HG02973 (cell line): ENCODE data around the gene CENPW.

Source experiments
- ATAC-seq: cut with Tn5 transposase; IDR thresholded peaks from one replicate; pipeline ENCODE4 v1.9.1; 2021; ENCODE audit warnings: moderate library complexity; ENCODE audit not compliant: unreplicated experiment

CENPW gene

DNA sequence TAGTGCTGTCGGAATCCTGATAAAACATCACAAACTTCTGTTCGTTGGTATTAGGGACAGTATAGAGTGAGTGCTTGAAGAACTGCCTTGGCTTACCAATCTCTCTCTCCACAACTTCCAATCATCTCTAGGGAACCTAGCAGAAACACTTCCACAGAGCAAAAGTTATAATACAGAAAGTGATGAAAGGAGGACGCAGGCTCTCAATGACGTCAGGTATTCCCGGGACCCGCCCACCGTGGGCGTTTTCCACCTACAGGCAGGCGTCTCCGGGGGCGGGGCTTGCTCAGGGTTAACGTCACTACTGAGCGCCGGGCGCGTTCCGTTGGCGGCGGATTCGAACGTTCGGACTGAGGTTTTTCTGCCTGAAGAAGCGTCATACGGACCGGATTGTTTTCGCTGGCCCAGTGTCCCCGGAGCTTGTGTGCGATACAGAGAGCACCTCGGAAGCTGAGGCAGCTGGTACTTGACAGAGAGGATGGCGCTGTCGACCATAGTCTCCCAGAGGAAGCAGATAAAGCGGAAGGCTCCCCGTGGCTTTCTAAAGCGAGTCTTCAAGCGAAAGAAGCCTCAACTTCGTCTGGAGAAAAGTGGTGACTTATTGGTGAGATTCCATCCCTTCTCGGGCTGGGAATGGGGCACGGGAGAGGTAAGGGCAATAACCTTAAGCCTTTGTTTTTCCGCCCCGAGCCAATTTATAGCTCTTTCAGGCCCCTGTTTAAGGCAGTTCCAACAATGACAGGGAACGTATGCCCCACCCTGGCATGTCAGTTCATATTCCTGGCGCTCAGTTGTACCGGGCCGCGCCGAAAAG, at the start of gene CENPW:
Gene CENPW (plus strand): TSS at position 320 of the 814 bp plus-strand sequence. CDS start 159 bp downstream, at position 479.
- peak; percentile 86 for ATAC-seq

GRCh38 chr6:126293891-126294524, 45.9 kb upstream of the CENPW start:
- no peak for ATAC-seq

- no peak for ATAC-seq
Observed at GRCh38 chr6:126300126-126300525, 39.8 kb upstream of the CENPW start.

GRCh38 chr6:126300735-126301134, 39.2 kb upstream of the CENPW start:
- peak; percentile 94 for ATAC-seq

DNA sequence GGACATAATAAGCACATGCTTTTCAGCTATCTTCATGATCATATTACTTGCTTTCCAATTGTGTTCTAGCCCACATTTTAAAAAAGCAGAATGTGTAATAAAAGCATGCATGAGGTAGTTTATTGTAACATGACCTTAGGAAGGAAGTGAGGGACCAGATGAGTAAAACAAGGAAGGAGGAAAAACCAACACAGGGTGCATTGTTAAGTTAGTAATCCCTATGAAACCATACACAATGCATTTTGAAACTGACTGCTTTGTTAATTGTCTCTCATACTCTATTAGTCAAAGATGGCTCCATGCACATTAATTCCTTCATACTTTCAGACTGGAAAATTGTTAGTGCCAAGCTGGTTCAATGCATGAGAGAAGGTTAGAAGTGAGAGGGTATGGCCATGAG, 37.7 kb upstream of the CENPW start:
- no peak for ATAC-seq

DNA sequence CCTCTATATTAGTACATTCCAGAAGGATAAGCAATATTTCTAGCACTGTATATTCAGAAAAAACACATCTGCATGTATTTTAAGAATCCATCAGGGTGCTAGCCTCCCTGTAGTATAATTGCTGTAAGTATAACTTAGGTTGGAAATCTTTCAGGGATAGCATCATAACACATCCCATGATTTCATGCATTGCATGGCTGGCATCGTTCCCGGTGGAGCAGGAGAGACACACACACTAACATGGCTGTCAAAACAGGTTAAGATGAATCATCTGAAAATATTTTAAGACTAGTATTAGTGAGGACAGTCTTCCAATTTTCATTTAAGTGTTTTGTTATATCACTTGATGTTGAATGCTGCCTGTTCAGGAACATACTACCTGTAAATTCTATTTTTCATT, 32.1 kb upstream of the CENPW start:
- no peak for ATAC-seq

DNA sequence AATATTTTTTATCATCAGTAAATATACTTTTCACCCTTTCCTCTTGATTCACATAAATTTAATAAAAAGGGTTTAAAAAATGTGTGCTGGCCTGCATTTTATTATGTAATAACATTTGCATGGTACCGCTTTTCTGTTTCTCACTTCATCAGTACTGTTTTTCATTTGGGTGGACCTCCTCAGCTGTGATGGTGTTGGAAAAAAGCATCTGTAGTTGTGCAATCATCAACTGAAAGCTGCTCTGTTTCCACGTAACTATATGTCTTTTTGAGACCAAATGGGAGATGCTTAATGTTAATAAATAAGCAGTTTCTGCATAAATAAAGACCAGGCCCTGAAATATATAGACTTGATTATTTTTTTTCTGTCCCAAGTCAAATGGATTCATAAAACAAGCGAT, 31.6 kb upstream of the CENPW start:
- ATAC-seq = no peak

GRCh38 chr6:126312013-126312665, 27.8 kb upstream of the CENPW start:
- ATAC-seq = peak; percentile 95

DNA sequence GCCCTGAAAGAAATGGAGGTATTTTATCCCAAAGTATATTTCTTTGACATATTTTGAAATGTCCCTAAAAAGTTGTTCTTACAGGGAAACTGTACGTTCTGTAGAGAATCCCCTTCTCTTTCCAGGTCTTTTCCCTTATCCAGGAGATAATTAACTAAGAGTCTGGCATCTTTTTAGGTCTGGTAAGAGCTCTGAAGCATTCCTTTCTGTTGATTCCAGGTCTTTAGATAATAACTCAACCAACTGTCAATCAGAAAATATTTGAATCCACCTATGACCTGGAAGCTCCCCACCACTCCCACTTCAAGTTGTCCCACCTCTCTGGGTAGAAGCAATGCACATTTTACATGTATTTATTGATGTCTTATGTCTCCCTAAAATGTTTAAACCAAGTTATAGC, 26.0 kb upstream of the CENPW start:
- ATAC-seq = no peak

- ATAC-seq = no peak
Observed at GRCh38 chr6:126318797-126319196, 21.1 kb upstream of the CENPW start.

DNA sequence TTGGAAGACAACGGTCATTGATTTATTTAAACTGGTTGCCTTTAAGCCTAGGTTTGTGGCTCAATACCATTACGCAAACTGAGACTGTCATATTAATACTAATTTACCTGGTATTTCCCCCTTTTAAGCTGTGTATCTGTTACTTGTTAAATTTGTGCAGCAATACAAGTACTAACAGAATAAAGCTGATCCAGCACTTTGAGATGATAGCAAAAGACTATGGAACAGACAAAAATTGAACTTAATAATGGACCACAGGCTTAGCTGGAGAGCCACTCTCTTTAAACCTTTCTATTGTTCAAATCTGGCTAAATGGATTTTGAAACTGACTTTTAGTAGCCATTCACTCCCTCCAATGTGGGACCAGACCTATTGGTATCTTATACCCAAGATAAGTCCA, 6.2 kb upstream of the CENPW start:
- ATAC-seq = no peak

- ATAC-seq = no peak
Observed at GRCh38 chr6:126335210-126335609, 4.7 kb upstream of the CENPW start.

GRCh38 chr6:126337323-126337722, 2.6 kb upstream of the CENPW start:
- no peak for ATAC-seq

- ATAC-seq = no peak
Observed at GRCh38 chr6:126341126-126341525, 1.2 kb downstream of the CENPW start.

- no peak for ATAC-seq
Observed at GRCh38 chr6:126344181-126344580, 4.3 kb downstream of the CENPW start.

DNA sequence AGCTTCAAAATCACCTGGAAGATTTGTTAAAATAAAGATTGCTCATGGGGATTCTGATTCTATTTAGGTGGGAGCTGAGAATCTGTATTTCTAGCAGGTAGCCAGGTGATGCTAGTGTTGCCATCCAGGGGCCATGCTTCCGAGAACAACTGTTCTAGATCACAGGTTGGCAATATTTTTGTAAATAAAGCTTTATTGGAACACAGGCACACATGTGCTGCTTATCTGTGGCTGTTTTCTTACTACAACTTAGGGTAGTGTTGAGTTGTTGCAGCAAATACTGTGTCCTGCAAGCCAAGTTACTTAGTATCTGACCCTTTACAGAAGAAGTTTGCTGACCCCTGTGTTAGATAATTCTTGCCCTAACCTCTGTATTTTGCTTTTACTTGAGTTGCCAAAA, 12.0 kb downstream of the CENPW start:
- ATAC-seq = no peak

GRCh38 chr6:126352514-126352913, 12.6 kb downstream of the CENPW start:
- no peak for ATAC-seq

GRCh38 chr6:126356526-126356925, 16.6 kb downstream of the CENPW start:
- no peak for ATAC-seq

- ATAC-seq = no peak
Observed at GRCh38 chr6:126359936-126360537, 20.1 kb downstream of the CENPW start.

- no peak for ATAC-seq
Observed at GRCh38 chr6:126361832-126362440, 22.0 kb downstream of the CENPW start.

GRCh38 chr6:126367849-126368248, 27.9 kb downstream of the CENPW start:
- no peak for ATAC-seq
